SK-N-MC (cell line): ENCODE results near the gene SOWAHA.

Source experiments
- EZH2 ChIP-seq: fragments of 200-600 bp; sonication (generic); IDR thresholded peaks from one replicate; pipeline ENCODE4 v1.6.1; 2017; ENCODE audit warnings: antibody characterized with exemption
- POLR2AphosphoS5 ChIP-seq: IDR thresholded peaks from 2 replicates; pipeline ENCODE4 v1.6.1; 2012; ENCODE audit warnings: mild to moderate bottlenecking, low read depth, low read length, borderline replicate concordance

DNA sequence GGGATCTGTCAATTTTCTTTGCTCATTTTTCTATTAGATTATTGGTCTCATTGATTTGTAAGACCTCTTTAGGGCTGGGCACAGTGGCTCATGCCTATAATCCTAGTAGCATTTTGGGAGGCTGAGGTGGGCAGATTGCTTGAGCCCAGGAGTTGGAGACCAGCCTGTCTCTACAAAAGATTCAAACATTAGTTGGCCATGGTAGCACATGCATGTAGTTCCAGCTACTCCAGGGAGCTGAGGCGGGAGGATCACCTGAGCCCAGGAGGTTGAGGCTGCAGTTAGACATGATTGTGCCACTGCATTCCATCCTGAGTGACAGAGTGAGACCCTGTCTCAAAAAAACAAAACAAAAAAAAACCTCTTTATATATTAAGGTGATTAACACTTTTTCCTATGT lies 23.8 kb downstream of the SOWAHA start:
- TF ChIP-seq EZH2 (no peak), POLR2AphosphoS5 (no peak)
